Hematopoietic multipotent progenitor cell treated with erythropoietin and hydrocortisone succinate and interleukin-3 and kit ligand, for 17 days (in vitro differentiated cells): Measurements from ENCODE around the gene ZNF574.

Experiments used
- DNase-seq: peaks from one replicate; pipeline ENCODE4 v3.0.0-alpha.2; 2015; ENCODE audit warnings: low spot score

Gene ZNF574

DNA sequence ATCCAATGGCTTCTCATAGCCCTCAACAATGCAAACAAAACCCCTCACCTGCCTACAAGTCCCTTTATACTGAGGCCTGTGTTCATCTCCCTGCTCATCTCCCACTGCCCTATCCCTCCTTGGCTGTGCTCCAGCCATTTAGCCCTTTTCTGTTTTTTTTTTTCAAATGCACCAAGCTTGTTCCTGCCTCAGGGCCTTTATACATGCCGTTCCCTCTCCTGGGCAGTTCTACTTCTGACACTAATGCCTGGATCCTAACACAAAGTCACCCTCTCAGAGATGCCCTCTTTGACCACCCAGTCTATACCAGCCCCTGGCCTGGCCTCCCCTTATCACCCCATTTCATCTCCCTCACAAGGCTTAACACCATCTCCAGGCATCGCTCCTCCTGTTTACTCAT is 26.9 kb downstream of the ZNF574 start:
- no peak for DNase-seq

DNA sequence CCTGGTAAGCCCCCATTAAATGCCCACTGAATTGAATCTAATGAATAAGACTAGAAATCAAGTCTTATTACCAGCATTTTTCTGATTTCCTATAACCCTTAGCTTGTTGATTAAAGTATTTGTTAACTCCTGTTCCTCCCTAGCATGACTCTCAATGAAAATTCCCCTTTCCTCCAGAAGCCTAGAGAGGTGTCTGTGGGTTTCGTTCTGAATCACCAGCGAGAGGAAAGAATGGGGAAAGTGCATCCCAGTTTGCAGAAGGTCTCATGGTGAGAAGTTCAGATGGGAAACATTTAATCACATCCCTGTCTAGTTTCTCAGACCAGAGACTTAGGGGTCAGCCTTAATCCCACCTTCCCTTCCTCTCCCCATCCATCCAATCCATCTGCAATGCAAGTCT is 29.4 kb downstream of the ZNF574 start:
- no peak for DNase-seq

DNA sequence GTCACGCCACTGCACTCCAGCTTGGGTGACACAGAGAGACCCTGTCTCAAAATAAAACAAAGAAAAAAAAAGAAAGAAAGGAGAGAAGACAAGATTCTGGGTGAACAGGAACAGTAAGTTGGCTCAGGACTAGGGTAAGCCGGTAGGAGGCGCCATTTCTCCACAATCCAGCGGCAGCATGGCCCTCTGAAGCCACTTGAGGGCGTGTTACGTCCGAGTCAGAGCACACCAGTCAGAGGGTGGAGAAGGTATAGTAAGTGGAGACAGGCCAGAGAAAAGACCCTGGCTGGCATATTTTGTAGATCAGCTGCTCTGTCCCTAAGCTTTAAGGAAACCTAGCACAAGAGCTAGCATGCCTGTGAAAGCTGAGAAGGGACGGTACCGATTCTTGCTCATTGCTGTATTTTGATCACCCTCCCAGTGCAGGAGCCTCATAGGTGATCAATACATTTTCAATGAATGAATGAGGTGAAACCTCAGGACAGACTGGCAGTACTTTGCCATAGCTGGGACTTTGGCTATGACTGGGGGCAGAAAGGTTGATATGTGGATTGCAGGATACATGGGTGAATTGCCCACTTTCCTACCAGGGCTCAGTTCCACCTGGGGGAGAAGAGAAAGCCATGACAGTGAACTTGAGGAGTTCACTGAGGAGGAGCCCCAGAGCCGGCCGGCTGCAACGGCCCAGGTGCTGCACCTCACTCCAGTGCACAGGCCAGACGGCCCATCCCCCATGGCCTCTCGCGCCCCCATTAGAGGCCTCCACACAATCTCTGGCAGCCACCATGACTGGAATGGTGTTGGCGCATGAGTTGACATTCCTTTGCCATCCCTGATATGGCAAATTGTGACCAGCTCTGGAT is 32.8 kb downstream of the ZNF574 start:
- DNase-seq = peak; percentile 85

DNA sequence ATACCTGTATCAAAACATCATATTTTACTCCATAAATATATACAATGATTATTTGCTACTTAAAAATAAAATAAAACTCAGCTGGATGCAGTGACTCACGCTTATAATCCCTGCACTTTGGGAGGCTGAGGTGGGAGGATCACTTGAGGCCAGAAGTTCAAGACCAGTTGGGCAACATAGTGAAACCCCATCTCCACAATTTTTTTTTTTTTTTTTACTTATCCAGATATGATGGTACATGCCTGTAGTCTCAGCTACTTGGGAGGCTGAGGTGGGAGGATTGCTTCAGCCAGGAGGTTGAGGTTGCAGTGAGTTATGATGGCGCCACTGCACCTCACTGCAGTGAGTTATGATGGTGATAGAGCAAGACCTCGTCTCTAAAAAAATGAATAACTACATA is 33.9 kb downstream of the ZNF574 start:
- no peak for DNase-seq

DNA sequence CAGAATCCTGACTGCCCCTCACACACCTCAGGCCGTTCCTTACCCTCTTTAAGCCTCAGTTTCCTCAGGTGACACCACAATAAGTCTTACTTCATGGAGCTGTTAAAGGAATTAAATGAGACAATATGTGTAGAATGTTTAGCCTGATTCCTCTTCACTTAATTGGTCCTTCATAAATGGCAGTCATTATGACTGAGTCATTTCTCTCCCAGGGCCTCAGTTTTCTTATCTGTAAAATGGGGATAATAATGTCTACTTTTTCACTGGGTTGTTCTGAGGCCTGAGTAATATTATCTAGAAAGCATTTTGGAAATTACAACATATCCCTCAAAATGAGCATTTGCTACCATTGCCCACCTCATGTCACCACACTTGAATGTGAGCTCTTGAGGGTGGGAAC is 34.7 kb downstream of the ZNF574 start:
- no peak for DNase-seq

DNA sequence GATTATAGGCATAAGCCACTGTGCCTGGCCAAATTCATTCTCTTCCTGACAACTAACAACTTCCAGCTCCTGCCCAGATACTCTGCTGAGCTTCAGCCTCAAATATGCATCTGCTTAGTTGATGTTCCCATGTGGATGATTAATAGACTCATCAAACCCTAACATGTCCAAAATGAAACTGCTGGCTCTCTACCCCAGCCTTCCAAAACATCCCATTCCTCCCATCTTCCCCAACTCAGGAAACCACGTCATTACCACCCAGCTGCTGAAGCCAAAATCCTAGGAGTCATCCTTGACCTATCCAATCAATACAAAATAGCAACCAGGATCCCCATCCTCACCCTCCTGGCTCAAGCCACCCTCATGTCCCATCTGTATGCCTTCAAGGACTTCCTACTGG is 35.4 kb downstream of the ZNF574 start:
- no peak for DNase-seq

DNA sequence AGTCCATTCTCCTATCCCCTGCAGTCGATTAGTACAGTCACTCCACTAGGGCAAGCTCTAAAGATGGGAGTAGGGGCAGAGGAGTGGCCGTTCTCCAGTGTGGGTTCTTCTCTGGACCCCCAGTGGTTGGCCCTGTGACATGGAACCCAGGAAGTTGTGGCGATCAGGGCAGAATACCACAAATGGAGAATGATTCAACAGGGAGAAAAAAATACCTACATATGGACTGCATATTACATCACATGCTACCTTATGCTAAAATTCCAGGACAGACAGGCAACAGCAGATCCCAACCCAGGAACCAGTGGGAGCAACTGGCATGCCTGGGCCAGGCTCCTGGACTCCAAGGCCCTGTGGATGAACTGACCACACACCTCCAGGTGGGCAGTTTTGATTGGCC is 35.8 kb downstream of the ZNF574 start:
- no peak for DNase-seq

DNA sequence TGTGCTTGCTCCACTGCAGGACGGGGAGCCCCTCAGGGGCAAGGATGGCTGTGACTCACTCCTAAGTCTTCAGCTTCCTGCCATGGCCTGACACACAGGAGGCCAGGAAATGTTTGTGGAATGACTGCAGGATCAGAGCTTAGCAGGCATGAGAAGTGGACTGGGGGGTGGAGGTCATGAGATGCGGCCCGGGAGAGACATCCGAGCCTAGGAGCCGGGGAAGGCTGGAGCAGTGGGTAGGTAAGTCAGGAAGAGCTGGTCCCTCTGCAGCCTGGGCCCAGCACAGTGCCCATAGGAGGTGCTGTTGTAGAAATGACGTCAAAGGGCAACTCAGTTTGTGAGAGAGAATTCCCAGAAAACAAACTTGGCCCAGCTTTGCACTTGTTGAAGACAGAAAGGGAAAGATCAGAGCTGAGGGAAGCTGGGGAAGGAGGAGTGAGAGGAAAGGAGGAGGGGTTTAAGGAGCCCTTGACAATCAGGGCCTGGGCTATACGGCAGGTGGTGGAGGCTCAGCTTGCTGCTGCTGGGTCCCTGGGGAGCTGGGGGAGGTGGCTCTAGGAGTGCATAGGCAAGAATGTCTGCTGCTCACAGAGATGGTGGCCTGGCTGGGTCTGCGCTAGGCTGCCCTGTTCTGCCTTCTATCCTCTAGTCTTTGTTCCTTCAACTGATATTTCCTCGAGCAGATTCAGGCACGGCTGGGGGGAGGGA is 37.8 kb downstream of the ZNF574 start:
- no peak for DNase-seq

DNA sequence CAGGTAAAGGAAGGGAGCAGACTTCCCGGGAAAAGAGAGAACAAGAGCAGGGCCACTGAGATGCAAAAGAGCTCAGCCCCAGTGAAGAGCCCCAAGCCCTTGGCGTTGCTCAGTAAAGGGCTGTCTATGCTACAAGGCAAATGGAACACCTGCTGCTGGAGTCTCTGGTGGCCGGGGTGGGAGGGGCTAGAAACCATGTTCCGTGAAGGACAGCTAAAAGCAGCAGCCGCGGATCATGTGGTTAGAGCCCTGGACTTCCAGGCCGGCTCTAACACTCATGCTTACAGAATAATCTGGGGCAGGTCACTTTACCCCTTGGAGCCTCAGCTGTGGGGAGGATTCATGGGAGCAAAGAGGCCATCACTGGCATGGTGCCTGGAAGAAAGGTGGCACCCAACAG is 38.4 kb downstream of the ZNF574 start:
- DNase-seq = no peak

DNA sequence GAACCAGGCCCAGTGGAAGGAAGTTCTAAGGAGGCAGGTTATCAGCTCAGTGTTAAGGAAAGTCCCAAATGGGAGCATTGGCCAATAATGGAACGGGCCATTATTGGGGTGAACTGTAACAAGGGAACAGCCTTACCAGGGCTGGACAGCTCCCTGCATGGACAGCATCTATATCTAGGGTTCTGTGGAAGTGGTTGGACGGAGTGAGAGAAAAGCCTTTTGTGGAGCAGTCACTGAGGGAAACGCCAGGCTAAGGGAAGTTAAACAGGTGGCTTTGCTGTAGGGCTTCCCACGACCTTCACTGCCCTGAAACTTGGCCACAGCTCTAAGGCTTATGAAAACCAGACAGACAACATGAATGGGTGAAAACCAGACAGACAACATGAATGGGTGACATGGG is 39.3 kb downstream of the ZNF574 start:
- no peak for DNase-seq

DNA sequence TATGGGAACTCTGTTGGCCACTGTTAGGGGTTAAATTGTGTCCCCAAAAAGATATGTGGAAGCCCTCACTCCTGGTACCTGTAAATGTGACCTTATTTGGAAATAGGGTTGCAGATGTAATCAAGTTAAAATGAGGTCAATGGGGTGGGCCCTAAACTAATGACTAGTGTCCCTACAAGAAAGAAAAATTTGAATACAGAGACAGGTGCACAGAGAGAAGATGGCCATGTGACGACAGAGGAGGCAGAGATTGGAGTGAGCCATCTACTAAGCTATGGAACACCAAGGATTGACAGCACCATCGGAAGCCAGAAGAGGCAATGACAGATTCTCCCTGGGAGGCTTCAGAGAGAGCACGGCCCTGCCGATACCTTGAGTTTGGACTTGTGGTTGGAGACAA is 39.7 kb downstream of the ZNF574 start:
- DNase-seq = no peak

DNA sequence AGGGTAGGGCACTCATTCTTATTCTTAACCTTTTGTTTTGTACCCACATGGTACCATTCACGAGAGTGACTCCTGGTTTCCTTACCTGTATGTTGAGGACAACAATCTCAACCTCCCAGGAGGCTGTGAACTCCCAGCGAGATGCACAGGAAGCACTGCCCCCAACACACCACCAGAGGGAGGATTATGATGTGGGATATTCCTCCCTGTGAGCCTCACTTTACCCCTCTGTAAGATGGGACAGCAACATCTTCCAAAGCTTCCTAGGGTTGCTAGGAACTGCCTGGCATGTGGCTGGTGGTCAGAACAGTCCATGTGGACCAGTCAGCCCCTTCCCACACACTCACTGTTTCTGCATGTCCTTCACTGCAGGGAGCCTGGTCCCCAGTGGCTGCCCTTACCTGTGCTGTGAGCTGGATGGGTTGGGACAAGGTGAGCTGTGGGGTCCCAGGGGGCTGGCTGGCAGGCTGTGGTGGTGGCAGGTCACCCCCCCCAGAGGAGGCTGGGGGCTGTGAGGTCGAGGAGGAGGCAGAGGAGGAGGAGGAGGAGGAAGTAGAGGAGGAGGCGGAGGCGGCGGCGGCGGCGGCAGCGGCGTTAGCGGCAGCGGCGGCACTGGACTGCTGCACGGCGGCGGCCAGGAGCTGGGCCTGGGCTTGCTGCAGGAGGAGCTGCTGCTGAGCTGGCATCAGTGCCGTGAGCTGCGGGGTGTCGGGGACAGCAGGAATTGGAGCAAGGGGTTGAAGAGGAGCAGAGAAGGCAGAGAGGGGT is 40.5 kb downstream of the ZNF574 start:
- DNase-seq = no peak

DNA sequence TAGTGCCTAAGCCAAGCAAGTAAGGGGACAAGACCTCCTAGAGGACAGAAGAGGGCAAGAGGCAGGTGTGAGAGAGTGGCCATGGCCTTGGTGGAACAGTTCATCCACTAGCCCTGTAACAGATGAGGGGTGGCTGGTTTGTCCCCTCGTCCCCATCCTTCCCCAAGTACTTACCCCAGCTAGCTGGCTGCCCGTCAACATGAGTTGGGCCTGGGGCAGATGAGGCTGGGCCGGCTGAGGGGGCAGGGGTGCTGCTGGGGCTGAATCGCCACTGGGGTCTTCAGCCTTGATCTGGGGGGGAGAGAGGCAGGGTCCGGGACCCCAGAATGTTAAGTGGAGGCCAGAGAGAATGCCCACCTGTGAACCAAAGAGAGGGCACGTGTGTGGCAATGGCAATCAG is 41.1 kb downstream of the ZNF574 start:
- no peak for DNase-seq

DNA sequence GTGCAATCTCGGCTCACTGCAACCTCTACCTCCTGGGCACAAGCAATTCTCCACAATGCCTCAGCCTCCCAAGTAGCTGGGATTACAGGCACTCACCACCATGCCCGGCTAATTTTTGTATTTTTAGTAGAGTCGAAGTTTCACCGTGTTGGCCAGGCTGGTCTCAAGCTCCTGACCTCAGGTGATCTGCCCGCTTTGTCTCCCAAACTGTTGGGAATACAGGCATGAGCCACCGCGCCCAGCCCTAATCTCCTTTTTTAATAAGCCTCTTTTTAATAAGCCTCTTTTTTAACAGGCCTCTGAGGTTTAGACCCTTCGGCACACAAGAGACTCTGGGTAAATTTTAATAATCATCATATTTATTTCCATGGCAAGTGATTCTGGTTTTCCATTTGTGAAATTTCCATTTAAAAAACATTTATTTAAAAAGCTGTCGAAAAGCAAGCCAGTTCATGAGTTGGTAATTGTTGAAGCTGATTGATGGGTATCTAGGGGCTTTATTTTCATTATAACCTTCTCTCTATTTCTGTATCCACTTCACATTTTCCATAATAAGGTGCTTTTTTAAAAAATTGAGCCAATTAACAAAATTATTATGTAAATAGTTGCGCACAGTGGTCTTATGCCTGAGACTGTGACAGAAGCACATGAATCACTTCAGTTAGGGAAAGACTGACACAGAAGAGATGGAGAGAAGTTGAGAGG is 44.5 kb downstream of the ZNF574 start:
- DNase-seq = no peak

DNA sequence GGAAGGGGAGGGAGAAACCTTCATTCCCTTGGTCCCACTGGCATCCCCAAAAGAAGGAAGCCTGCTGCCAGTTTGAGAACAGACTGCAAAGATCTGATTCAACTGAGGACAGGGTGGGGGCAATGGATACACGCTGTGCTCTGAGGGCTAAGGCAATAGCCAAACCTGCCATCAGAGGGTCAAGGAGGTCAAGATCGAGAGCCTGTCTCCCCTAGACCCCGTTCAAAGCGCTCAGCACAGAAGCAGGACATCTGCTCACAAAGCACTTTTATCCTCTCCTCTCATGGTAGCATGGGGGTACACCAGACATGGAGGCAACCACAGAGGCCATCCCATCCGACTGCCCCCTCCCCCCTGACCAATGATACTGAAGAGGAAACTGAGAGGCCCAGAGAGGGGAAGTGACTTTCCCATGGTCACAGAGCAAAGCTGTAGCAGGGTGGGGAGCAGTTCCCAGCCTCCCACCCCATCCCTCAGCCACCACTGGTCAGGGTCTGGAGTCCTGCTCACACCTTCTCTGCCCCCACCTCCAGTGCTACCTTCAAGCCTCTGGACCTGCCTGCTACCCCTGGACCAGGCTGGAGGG is 45.2 kb downstream of the ZNF574 start:
- DNase-seq = no peak

DNA sequence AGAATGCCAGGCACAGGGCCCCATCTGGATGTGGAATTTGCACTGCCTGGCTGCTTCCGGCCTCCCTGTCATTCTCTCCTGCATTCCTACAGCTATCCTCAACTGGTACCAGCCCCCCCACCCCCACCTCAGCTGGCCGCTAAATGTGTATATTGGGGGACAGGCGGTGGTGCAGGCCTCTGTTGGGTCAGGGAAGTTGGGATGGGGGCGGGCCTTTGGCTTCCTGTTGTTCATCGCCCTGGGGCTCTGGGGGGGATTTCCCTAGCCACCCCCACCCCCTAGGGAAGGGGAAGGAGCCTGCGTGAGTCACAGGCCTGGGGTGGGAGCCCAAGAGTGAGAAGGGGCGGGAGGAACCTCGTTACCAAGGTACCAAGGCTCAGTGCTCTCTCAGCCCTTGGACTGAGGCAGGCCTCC is 45.7 kb downstream of the ZNF574 start:
- DNase-seq = no peak

DNA sequence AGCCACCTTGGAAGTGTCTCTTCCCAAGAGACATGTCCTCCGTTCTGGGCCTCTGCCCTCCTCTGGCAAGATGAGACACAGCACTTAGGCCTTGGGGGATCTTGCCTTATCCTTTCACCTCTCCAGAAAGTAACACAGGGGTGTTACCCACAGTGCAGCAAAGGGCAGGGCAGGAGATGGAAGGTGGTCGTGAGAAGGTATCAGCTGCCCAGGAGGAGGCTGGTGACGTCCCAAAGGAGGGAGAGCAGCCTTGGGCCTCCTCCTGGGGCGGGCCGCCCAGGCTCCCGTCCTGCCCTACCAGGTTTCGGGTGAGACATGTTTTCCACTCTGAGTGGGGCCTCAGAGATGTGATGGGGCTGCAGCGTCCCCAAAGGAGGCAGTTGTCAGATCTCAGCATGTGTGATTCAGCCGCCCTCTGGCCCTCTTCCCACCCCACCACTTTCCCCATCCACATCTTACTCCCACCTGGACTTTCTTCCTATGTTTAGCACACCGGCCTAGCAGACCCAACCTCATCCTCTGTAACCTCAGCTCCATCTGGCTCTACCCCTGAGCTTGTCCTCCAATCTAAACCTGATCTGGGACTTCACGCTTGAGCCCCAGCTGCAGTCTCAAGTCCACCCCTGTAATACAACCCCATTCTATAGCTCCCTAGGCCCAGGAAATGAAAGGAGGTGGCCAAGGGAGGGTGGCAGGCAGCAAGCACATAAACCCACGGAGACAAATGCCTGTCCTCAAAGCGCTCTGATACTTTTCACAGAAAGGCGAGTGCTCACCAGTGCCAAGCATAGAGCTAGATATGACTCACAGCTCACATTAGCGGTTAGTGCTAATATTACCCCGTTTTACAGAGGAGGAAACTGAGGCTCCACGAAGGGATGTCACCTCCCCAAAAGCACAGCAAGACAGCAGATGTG is 47.0 kb downstream of the ZNF574 start:
- DNase-seq = no peak

DNA sequence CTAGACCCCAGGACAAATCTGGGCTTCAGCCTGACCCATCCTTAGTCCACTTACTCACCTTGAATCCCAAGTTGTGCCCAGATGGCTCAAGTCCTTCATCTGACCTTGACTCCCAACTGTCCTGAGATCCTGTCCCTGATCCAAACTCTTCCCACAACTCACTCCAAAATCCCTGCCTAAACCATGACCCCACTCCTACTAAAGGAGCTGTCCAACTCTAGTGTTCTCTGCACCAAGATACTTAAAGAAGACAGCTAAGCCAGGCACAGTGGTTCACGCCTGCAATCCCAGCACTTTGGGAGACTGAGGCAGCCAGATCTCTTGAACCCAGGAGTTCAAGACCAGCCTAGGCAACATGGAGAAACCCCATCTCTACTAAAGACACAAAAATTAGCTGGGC is 47.8 kb downstream of the ZNF574 start:
- no peak for DNase-seq

DNA sequence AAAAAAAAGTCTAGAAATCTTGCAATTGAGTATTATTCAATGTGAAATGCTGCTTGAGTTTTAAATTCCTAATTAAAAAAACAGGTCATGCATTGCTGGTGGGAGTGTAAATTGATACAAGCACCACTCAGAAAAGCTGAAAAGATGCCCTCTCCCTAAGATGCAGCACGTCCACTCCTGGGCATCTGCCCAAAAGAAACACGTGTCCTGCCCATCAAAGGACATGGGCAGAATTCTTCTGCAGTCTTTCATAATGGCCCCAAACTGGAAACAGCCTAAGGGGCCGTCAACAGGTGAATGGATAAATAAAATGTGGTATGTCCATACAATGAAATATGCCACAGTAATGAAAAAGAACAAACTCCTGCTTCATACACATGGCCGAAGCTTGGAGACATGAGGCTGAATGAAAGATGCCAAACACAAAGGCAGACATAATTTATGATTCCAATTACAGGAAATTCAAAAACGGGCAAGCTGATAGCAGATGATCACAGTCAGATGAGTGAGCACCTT is 48.5 kb downstream of the ZNF574 start:
- no peak for DNase-seq

DNA sequence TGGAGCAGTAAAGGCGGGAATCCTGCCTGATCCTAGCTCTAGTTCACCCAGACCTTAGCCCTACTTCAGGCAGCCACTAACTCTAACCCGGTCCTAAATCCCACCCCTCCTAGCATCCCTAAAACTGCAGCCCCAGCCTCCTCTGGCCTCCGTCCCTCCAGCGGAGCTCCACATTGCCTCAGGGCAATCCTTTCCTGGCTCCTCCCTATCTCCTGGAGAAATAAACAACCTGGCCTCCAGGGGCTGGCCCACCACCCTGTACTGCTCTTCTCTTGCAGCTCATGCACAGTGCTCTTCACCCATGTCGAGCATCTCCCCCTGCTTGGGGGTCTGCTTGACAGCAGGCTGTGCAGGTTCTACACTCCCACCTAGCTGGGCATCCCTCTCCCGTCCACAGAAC is 49.6 kb downstream of the ZNF574 start:
- DNase-seq = no peak

DNA sequence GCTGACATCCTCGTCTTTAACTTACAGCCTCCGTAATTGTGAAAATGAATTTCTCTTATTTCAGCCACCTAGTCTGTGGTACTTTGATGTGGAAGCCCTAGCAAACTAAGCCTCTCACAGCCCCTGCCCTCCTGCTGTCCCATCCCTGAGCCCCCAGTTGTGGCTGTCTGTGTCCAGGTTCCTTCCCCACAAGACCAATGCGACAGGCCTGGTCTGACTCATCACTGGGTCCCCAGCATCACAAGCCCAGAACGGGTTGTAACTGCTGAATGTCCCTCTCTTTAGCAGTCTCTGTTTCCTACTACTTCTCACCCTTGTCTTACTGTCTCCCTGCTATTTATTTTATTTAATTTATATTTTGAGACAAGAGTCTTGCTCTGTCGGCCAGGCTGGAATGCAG is 50.6 kb downstream of the ZNF574 start:
- no peak for DNase-seq
